Fibroblast of peridontal ligament (primary cell): ENCODE data around the gene FDXR.

Experiments used
- DNase-seq: peaks from one replicate; pipeline ENCODE4 v3.0.0-alpha.2; 2010; ENCODE audit errors: extremely low read depth

FDXR gene

GRCh38 chr17:74833501-74834377 lies 39.1 kb downstream of the FDXR start:
- DNase-seq: peak; percentile 2

DNA sequence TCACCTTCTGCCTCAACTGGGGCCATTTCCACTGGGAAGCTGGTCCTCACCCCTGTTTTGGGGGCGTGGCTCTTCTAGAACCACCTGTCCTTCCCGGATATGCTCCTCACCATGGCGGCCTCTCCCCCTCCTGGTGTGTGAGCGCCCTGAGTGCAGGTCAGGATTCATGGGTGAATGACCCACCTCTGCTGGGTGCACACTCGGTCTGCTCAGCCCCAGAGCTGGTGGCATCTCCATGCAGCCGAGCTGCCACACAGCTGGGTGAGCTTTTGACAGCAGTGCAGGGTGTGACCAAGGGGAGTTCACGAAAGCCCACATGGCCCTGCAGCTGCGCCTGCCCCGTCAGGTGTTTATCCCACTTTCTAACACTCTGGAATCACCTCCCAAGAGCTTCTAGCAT lies 40.4 kb downstream of the FDXR start:
- no peak for DNase-seq

- DNase-seq: no peak
Measured at GRCh38 chr17:74831444-74832146, 41.2 kb downstream of the FDXR start.

DNA sequence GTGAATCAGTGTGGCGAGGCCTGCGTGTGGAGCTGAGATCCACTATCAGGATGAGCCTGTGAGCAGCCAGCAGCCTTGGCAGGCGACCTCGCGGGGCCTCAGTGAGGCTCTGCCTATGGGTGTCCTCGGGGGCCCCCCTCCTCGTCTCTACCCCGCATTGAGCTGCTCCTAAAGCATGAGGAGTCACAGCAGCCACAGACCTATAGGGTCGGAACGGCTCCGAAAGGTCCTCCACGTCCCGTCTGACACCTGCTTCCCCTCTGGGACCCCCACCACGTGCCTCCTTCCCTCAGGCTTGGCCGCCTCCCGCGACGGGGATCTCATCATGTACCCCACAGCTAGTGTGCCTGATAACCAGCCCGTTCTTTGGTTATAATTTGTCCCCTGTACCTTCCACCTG lies 41.9 kb downstream of the FDXR start:
- DNase-seq: no peak

- DNase-seq: no peak
Measured at GRCh38 chr17:74827800-74828199, 45.0 kb downstream of the FDXR start.

DNA sequence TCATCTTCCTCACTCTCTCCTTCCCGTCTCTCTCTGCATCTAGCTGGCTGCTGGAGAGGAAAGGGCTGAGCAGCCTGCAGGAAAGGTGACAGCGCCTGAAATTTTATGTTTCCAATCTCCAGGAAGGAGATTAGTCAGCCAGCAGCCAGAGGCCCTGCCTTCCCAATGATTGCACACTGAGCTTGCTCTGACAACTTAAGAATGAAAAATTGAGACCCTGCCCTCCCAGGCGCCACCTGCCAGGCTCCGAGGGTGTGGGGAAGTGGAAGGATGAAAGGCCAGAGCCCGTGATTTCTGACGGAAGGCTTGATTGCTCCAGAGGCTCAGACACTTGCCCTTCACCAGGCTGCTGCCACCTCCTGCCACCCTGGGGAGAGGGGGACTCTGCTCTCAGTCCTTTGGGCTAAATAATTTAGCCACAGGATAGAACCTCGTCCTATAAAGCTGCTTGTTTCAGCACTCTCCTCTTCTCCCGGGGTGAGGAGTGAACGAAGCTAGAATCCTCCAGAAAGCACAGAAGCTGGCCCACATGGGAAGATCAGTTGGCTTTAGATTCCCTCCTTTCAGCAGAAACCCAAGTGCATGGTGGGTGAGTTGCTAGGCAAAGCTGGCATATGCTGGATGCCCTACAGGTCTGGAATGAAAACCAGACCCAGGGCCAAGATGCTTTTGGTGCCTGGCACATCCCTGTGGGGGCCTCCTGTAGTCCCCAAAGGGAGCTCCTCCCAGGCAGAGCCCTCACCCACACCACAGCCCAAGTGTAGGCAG lies 46.7 kb downstream of the FDXR start:
- no peak for DNase-seq

DNA sequence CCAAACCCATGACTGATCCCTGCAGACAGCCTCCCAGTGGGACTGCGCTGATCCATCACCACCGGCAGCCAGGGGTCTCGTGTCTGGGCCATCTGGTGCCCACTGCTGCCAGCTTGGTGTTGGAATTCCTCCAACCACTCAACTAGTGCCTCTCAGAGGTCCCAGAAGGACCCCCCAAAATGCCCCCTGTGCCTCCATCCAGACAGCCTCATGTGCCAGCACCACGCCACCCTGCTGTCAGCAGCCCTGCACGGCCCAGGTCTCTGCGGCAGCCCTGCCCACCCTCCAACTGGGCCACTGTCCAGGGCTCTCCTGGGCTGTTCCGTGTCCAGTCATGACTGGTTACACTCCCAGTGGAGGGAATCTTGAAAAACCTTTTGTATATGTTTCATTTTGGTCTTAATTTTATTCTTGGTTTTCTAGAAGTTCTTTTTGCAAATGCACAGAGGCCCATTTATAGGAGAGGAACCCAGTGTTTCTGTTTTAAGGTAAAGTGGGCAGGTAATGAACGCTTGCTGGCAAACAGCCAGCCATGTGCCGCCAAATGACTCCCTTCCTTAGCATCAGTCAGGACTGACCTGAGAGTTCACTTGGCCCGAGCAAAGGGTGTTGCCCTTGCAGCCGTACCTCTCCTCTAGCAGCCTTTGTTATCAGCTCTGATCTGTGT lies 47.7 kb downstream of the FDXR start:
- no peak for DNase-seq

- DNase-seq: no peak
Measured at GRCh38 chr17:74822939-74823367, 49.8 kb downstream of the FDXR start.

DNA sequence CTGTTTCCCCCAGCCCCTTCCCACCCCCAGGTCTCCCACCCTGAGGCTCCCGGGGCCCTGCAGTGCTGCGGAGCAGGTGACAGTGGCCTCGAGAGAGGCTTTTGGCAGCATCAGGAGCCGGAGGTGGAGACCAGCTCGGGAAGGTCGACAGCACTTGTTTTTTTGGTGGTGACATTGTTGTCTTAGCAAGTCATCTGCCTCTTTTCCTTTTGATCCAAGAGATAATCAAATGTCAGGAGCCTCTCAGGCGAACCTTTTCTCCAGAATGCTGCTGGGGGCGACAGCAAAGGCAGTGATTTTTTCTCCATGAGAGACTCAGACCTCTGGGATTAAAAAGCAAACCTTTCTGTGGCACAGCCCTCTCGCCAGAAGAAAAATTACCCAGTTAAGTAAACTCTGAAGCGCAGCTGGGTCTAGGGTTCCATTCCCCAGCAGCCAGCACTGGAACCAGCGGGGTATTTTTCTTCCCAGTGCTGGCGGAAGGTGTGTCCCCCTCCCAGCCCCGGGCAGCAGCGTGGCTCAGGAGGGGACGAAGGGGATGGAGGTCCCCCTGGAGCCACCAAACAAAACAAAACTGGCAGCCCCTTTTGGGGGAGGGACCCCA lies 50.4 kb downstream of the FDXR start:
- DNase-seq: no peak

DNA sequence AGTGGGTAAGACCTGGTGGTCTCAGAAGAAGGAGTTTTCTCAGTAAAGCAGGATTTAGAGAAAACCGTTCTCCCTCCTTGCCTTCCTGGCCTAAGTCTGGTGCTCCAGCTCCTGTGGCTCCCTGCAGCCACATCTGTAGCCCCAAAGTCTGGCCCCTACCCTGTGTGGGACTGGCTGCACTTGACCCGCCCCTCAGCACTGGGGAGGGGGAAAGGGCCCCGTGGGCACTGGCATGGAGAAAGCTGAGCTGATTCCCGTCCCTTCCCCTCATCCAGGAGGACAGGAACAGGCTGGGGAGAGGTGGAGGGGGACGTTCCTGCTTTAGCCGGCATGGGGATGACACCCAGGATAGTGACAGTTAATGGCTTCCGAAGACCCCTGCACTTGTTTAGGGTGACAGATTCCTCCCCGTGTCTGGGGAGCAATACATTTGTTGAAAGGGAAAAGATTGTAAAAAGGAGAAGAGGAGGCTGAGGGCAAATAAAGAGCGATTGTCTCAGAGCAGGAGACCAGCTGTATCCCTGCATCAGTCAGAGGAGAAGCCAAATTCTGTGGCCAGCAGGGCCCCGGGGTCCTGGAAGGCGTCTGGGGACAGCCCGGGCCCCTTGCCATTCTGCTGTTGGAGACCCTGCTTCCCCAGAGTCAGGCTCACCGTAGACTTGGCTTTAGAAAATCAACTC lies 51.0 kb downstream of the FDXR start:
- no peak for DNase-seq

GRCh38 chr17:74819801-74820436 lies 52.9 kb downstream of the FDXR start:
- no peak for DNase-seq

- DNase-seq: no peak
Measured at GRCh38 chr17:74818291-74818938, 54.4 kb downstream of the FDXR start.

DNA sequence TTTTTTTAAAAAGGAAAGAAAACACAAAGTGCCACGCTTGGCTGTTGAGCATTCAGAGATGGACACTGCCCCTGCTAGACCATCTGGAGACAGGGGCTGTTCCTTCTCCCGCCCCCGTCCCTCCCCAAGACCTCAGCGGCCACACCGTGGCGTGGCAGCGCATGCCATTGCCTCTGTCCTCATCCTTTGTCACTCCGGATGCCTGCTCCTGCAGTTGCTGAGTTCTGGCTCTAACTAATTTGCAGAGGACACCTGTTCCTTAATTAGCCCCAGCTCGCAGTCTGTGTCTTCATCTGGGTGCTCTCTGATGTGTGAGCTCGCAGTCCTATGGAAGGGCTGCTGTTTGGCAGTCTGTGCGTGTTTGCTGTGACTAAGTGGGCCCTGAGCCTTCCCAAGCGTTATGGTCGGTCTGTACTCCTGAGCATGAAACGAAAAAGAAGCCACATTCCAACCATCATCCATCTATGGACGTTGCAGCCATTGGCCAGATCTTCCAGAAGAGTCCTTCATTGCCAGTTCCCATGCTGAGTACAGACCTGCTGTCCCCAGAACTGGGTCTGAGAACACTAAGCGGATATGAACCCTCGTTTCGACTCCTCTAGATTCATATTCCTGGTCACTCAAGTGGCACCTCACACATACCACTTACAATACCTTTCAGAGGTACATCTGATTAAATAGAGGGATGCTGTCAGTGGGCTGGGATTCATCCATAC lies 55.7 kb downstream of the FDXR start:
- no peak for DNase-seq

GRCh38 chr17:74815550-74816370 lies 57.0 kb downstream of the FDXR start:
- DNase-seq: no peak

DNA sequence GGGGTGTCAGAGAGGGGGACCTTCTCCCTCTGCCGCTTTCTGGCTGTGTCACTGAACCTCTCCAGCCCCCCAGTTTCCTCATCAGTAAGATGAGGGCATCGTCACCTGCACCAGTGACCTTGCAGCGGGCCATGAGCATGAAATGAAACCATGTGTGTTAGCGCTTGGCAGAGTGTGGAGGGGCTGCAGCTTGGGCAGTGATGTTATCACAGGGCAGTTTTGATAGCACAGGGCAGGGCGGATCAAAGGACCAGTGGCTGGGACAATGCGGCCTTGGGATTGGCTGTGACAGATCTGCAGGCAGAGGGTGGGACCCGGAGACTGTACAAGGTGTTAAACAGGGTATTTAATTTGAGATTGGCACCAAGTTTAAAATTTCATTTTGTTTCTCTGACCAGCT lies 57.7 kb downstream of the FDXR start:
- no peak for DNase-seq

DNA sequence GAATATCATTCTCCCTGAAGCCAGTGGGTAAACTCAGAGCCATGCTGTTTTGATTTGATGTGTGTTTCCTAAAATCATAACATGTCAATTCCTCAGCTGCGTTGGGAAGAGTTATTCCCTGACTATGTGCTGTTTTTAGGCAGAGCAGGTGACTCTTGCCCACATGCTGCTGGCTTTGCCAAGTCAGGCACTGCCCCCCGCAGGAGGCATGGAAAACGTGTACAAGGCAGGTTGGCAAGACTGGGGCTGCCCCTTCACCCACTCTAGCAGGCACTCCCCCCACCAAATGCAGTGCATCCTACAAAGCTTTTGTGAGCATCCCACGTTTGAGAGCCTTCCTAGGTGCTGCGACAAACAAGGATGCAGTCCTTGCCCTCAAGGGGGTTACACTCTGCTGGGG lies 58.3 kb downstream of the FDXR start:
- no peak for DNase-seq
